GM20000 (cell line): ENCODE results near the gene PNKP.
"Not testable (repeated sequence)": the region's sequence is repeated elsewhere in the genome, so short reads cannot be mapped to it uniquely, and the experiment has no call there.

Experiments
- DNase-seq: peaks from one replicate; pipeline ENCODE4 v3.0.0; 2012; ENCODE audit warnings: low spot score
- TF ChIP-seq, protein P1 (sequence below): IDR thresholded peaks from 2 replicates; pipeline ENCODE4 v1.5.1; 2012; ENCODE audit warnings: mild to moderate bottlenecking, control low read depth; ENCODE audit errors: extremely low read depth, missing control alignments

PNKP gene

DNA sequence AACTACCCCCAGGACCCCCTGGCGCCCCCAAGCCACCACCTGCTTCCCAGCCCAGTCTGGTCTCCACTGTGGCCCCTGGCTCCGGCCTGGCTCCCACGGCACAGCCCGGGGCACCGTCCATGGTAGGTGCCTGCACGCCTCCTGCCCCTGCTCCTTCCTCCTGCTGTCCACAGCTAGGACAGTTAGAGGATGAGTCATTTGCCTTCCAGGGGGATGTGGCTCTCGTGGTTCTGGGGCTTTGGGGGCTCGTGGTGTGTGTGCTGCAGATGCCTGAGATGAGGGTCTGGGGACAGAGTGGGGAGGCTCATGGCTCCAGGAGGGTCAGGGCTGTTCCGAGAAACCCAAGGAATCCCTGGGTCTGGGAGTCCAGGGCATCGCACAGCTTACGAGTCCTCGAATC, 36.6 kb downstream of the PNKP start:
- no peak for DNase-seq
- TF ChIP-seq, protein P1, sequence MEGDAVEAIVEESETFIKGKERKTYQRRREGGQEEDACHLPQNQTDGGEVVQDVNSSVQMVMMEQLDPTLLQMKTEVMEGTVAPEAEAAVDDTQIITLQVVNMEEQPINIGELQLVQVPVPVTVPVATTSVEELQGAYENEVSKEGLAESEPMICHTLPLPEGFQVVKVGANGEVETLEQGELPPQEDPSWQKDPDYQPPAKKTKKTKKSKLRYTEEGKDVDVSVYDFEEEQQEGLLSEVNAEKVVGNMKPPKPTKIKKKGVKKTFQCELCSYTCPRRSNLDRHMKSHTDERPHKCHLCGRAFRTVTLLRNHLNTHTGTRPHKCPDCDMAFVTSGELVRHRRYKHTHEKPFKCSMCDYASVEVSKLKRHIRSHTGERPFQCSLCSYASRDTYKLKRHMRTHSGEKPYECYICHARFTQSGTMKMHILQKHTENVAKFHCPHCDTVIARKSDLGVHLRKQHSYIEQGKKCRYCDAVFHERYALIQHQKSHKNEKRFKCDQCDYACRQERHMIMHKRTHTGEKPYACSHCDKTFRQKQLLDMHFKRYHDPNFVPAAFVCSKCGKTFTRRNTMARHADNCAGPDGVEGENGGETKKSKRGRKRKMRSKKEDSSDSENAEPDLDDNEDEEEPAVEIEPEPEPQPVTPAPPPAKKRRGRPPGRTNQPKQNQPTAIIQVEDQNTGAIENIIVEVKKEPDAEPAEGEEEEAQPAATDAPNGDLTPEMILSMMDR = no peak

- no peak for DNase-seq
- TF ChIP-seq, protein P1 = no peak
These were observed 37.7 kb downstream of the PNKP start for GRCh38 chr19:49829721-49830120.

GRCh38 chr19:49829200-49829599, 38.2 kb downstream of the PNKP start:
- TF ChIP-seq, protein P1 = no peak
- DNase-seq = no peak

GRCh38 chr19:49827034-49827433, 40.3 kb downstream of the PNKP start:
- TF ChIP-seq, protein P1 = no peak
- no peak for DNase-seq

DNA sequence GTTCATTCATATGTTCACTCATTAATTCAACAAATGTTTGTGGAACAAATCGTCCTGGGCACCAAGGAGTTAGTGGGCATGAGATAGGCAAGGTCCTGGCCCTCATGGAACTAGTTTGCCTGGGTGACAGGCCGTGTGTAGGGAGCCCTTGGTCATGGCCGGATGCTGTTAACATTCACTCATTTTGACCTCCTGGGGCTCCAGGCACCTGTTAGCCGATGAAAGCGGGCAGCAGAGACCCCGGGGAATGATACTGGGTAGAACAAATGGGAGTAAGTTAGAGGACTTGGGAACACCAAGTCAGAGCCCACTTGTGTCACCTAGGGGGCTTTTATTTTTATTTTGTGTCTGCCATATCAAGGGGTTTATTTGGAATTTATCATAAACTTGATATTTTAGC, 42.7 kb downstream of the PNKP start:
- DNase-seq = no peak
- TF ChIP-seq, protein P1 = no peak

DNA sequence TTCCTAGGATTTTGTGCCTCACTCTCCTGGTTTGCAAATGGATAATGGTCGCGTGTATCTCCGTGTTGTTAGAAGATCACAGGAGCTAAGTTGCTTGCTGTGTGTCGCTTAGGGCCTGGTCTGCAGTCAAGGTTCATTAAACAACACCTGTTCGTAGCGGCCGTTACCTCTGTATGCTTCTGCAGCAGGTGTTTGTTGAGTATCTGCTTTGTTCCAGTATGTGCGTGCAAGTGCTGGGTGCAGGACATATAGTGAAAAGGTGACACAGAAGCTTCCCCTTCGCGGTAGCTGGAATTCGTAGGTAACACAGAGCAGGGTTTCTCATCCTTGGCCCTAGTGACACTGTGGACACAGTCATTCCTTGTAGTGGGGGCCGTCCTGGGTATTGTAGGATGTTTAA, 43.9 kb downstream of the PNKP start:
- no peak for DNase-seq
- TF ChIP-seq, protein P1 = no peak

GRCh38 chr19:49820125-49820524, 47.3 kb downstream of the PNKP start:
- no peak for DNase-seq
- TF ChIP-seq, protein P1 = no peak

- not testable (repeated sequence) for DNase-seq
These were observed 47.8 kb downstream of the PNKP start for GRCh38 chr19:49819452-49820115.
